ENCODE results near the gene CIAO3.
A peak's percentile ranks its signal among the peaks of the same experiment; 100 is the strongest.

The CIAO3 gene

GRCh38 chr16:729768-730665 is 10.8 kb downstream of the CIAO3 start:
- Mint-ChIP-seq H3K9me3 (no peaks in the 10 kb centered on the region), H3K27me3 (no peaks in the 10 kb centered on the region), H3K4me1 (no peaks in the 10 kb centered on the region), H3K36me3 (no peaks in the 10 kb centered on the region), H3K4me3 (no peak overlapping the region), H3K27ac (no peak overlapping the region)
- ATAC-seq (ENCODE audit: low read depth) (no peak), DNase-seq (ENCODE audit: low spot score in 2 of 2) (no peak)

- H3K4me1 Mint-ChIP-seq, result no peaks in the 10 kb centered on the region
- no peaks in the 10 kb centered on the region for H3K9me3 Mint-ChIP-seq
These were observed 11.7 kb downstream of the CIAO3 start for GRCh38 chr16:728890-729744.

GRCh38 chr16:728131-728889 is 12.5 kb downstream of the CIAO3 start:
- H3K4me3 Mint-ChIP-seq, result peak overlapping the region; percentile 74
- no peaks in the 10 kb centered on the region for H3K4me1 Mint-ChIP-seq
- no peak overlapping the region for H3K27ac Mint-ChIP-seq
- no peaks in the 10 kb centered on the region for H3K9me3 Mint-ChIP-seq
- H3K27me3 Mint-ChIP-seq, result no peaks in the 10 kb centered on the region
- ATAC-seq (ENCODE audit: low read depth), result peak; percentile 74
- no peaks in the 10 kb centered on the region for H3K36me3 Mint-ChIP-seq
- peak; percentile 75 to 81 for DNase-seq (ENCODE audit: low spot score in 2 of 2)

More at GRCh38 chr16:728890-729744, 11.7 kb downstream of the CIAO3 start:
- ATAC-seq (ENCODE audit: low read depth), result no peak
- Mint-ChIP-seq H3K4me3 (peak overlapping the region; percentile 74), H3K27me3 (no peaks in the 10 kb centered on the region), H3K36me3 (no peaks in the 10 kb centered on the region), H3K27ac (no peak overlapping the region)
- peak in 1 of 2 donors; percentile 16 for DNase-seq (ENCODE audit: low spot score in 2 of 2)

GRCh38 chr16:727291-727977 is 13.4 kb downstream of the CIAO3 start:
- Mint-ChIP-seq H3K27me3 (no peaks in the 10 kb centered on the region), H3K27ac (no peak overlapping the region), H3K9me3 (no peaks in the 10 kb centered on the region), H3K36me3 (no peaks in the 10 kb centered on the region), H3K4me1 (peaks cover 3% of the 10 kb centered on the region), H3K4me3 (peak overlapping the region; percentile 69)
- ATAC-seq (ENCODE audit: low read depth) (peak; percentile 31), DNase-seq (ENCODE audit: low spot score in 2 of 2) (peak in 1 of 2 donors; percentile 46)

GRCh38 chr16:726438-727290 is 14.1 kb downstream of the CIAO3 start, which contains the start of the genes CCDC78 and HAGHL:
TSS of gene CCDC78 (minus strand) at chr16:726443. CDS start at chr16:726367, 76 bp downstream.
TSS of gene HAGHL (plus strand) at chr16:727106. CDS start at chr16:727510, 404 bp downstream.
- H3K4me1 Mint-ChIP-seq, result peaks cover 4% of the 10 kb centered on the region
- ATAC-seq (ENCODE audit: low read depth) (peak; percentile 36), DNase-seq (ENCODE audit: low spot score in 2 of 2) (peak; percentile 67 to 78)
- H3K27me3 Mint-ChIP-seq, result no peaks in the 10 kb centered on the region
- H3K4me3 Mint-ChIP-seq, result peak within 1 kb of the TSS; percentile 81
- H3K27ac Mint-ChIP-seq, result peak within 1 kb of the TSS; percentile 69
- H3K36me3 Mint-ChIP-seq, result no peaks in the 10 kb centered on the region
- H3K9me3 Mint-ChIP-seq, result no peaks in the 10 kb centered on the region

GRCh38 chr16:726188-726437 is 14.7 kb downstream of the CIAO3 start:
- H3K9me3 Mint-ChIP-seq, result no peaks in the 10 kb centered on the region
- H3K27ac Mint-ChIP-seq, result peak overlapping the region; percentile 69
- H3K27me3 Mint-ChIP-seq, result no peaks in the 10 kb centered on the region
- DNase-seq (ENCODE audit: low spot score in 2 of 2), result no peak
- peaks cover 4% of the 10 kb centered on the region for H3K4me1 Mint-ChIP-seq
- H3K36me3 Mint-ChIP-seq, result no peaks in the 10 kb centered on the region
- peak overlapping the region; percentile 81 for H3K4me3 Mint-ChIP-seq
- ATAC-seq (ENCODE audit: low read depth), result no peak

- H3K9me3 Mint-ChIP-seq, result no peaks in the 10 kb centered on the region
- H3K4me3 Mint-ChIP-seq, result no peak overlapping the region
- no peak for ATAC-seq (ENCODE audit: low read depth)
- no peak for DNase-seq (ENCODE audit: low spot score in 2 of 2)
- H3K27me3 Mint-ChIP-seq, result no peaks in the 10 kb centered on the region
- H3K27ac Mint-ChIP-seq, result peak overlapping the region; percentile 69
- peaks cover 4% of the 10 kb centered on the region for H3K4me1 Mint-ChIP-seq
- no peaks in the 10 kb centered on the region for H3K36me3 Mint-ChIP-seq
These were observed 15.2 kb downstream of the CIAO3 start for GRCh38 chr16:725463-726187.

GRCh38 chr16:725041-725376 is 15.8 kb downstream of the CIAO3 start:
- Mint-ChIP-seq H3K9me3 (no peaks in the 10 kb centered on the region), H3K4me1 (peaks cover 8% of the 10 kb centered on the region), H3K4me3 (no peak overlapping the region), H3K27me3 (no peaks in the 10 kb centered on the region), H3K36me3 (no peaks in the 10 kb centered on the region), H3K27ac (no peak overlapping the region)
- DNase-seq (ENCODE audit: low spot score in 2 of 2), result no peak
- ATAC-seq (ENCODE audit: low read depth), result no peak

- DNase-seq (ENCODE audit: low spot score in 2 of 2) (no peak), ATAC-seq (ENCODE audit: low read depth) (no peak)
- no peaks in the 10 kb centered on the region for H3K9me3 Mint-ChIP-seq
- peaks cover 8% of the 10 kb centered on the region for H3K4me1 Mint-ChIP-seq
- H3K4me3 Mint-ChIP-seq, result no peak overlapping the region
- H3K27ac Mint-ChIP-seq, result no peak overlapping the region
- H3K36me3 Mint-ChIP-seq, result no peaks in the 10 kb centered on the region
- no peaks in the 10 kb centered on the region for H3K27me3 Mint-ChIP-seq
These were observed 16.4 kb downstream of the CIAO3 start for GRCh38 chr16:724188-725040.

- Mint-ChIP-seq H3K4me1 (peaks cover 13% of the 10 kb centered on the region), H3K36me3 (no peaks in the 10 kb centered on the region), H3K27ac (no peak overlapping the region), H3K9me3 (no peaks in the 10 kb centered on the region), H3K27me3 (no peaks in the 10 kb centered on the region), H3K4me3 (no peak overlapping the region)
- ATAC-seq (ENCODE audit: low read depth) (no peak), DNase-seq (ENCODE audit: low spot score in 2 of 2) (no peak)
These were observed 17.1 kb downstream of the CIAO3 start for GRCh38 chr16:723695-724094.

- Mint-ChIP-seq H3K27me3 (no peaks in the 10 kb centered on the region), H3K36me3 (no peaks in the 10 kb centered on the region), H3K4me3 (peak overlapping the region; percentile 82), H3K4me1 (peaks cover 13% of the 10 kb centered on the region), H3K27ac (no peak overlapping the region), H3K9me3 (no peaks in the 10 kb centered on the region)
- ATAC-seq (ENCODE audit: low read depth), result no peak
- no peak for DNase-seq (ENCODE audit: low spot score in 2 of 2)
These were observed 17.8 kb downstream of the CIAO3 start for GRCh38 chr16:722835-723633.
